D721Med (cell line): ENCODE results near the gene TGFBI.

ENCODE experiments used
- DNase-seq: peaks from one replicate; pipeline ENCODE4 v3.0.0; 2011; ENCODE audit warnings: low spot score; ENCODE audit not compliant: insufficient read length
- FAIRE-seq: peaks from 2 replicates; lab custom pipeline; 2011; peaks lifted over from hg19 to GRCh38; lab: Jason Lieb, UNC
- TF ChIP-seq, protein P1 (sequence below): IDR thresholded peaks from 2 replicates; pipeline ENCODE4 v1.5.1; 2012; ENCODE audit warnings: mild to moderate bottlenecking, control low read depth; ENCODE audit not compliant: insufficient read depth; ENCODE audit errors: missing control alignments

TGFBI gene

DNA sequence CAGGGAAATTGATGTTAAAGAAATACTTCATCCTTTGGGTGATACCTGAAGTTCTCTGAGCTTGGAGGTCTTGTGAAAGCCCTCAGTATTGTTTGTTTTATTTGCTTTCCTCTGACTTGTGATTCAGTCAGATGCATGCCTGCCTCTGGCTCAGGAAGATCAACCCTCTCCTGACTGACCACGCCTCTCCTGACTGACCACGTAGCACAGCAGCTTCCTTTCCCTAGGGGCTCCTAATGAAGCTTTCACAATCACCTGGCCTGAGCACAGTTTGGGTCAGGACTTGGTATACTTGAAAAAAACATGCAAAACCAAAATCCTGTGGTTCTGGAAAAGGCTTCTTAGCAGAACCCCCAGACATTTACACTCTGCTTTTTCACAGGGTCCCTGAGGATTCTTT, 3.8 kb downstream of the TGFBI start:
- DNase-seq (no peak), FAIRE-seq (no peak)
- TF ChIP-seq, protein P1, sequence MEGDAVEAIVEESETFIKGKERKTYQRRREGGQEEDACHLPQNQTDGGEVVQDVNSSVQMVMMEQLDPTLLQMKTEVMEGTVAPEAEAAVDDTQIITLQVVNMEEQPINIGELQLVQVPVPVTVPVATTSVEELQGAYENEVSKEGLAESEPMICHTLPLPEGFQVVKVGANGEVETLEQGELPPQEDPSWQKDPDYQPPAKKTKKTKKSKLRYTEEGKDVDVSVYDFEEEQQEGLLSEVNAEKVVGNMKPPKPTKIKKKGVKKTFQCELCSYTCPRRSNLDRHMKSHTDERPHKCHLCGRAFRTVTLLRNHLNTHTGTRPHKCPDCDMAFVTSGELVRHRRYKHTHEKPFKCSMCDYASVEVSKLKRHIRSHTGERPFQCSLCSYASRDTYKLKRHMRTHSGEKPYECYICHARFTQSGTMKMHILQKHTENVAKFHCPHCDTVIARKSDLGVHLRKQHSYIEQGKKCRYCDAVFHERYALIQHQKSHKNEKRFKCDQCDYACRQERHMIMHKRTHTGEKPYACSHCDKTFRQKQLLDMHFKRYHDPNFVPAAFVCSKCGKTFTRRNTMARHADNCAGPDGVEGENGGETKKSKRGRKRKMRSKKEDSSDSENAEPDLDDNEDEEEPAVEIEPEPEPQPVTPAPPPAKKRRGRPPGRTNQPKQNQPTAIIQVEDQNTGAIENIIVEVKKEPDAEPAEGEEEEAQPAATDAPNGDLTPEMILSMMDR: no peak

DNA sequence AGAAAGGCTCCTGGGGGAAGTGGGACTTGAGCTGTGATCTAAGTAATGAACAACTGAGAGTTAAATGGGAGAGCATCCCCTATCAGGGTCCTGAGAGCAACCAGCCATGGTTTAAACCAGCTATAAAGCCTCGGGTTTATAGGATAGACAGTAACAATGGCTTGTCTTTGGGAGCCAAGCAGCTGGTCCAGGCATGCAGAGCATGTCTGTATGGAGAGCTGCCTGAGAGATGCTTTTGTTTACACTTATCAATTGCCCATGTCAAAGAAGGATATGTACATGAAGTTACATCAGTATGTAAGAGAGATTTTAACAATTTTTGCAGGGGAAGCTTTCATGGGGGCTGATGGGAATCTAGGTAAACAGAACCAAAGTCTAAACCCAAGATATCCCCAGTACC, 4.4 kb downstream of the TGFBI start:
- TF ChIP-seq, protein P1: no peak
- DNase-seq (no peak), FAIRE-seq (no peak)

DNA sequence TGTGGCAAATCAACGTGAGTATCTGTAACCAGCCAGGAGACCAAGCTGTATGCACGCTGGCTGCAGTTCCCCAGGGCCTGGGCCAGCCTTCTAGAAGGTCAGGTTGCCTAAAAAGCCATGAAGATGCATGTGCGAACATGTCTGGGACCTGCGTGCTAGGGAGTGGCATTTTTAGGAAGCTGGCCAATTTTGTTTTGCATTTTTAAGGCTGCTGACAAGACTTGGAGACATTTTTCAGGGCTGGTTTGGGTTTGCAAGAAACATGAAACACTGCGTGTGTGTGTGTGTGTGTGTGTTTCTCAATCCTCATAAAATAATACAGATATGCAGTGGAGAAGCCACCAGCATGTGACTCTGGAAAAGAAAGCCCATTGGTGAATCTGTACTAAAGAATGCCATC, 5.1 kb downstream of the TGFBI start:
- no peak for FAIRE-seq
- no peak for DNase-seq

DNA sequence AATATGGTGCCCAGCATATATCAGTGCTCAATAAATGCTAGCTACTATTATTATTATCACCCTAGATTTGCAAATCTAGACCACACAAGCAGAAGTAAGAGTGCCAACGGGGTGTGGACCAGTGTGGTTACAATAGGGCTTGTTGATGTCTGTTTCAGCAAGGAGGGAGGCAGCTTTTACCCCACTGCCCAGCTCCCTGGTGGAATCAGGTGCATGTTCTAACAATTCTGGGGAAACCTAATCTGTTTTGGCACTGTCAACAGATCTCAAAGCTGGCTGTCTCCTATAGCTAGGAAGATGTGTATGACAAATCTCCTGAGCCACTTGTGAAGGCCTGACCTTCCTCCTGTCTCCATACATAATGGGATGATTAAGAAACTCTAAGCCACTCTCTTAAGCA, 5.7 kb downstream of the TGFBI start:
- TF ChIP-seq, protein P1: no peak
- no peak for FAIRE-seq

More for the DNA sequence above, 5.1 kb downstream of the TGFBI start:
- TF ChIP-seq, protein P1: no peak

DNA sequence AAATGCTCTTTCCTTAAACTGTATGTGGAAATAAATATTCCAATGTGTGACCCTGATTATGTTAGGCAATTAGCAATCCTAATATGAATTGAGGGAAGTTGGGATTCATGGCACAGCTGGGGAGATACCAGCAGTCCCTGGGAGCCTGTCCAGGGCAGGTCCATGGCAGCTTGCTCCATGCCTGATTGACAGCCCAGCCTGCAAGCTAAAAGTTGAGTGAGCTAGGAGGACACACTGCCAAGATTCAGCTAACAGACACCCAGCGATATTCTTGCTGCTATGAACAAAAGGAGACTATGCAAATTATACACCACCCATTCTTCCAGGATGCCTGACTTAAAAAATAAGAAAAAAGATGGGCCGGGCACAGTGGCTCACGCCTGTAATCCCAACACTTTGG, 6.2 kb downstream of the TGFBI start:
- FAIRE-seq (no peak), DNase-seq (no peak)
- TF ChIP-seq, protein P1: no peak

More for the DNA sequence above, 5.7 kb downstream of the TGFBI start:
- no peak for DNase-seq

DNA sequence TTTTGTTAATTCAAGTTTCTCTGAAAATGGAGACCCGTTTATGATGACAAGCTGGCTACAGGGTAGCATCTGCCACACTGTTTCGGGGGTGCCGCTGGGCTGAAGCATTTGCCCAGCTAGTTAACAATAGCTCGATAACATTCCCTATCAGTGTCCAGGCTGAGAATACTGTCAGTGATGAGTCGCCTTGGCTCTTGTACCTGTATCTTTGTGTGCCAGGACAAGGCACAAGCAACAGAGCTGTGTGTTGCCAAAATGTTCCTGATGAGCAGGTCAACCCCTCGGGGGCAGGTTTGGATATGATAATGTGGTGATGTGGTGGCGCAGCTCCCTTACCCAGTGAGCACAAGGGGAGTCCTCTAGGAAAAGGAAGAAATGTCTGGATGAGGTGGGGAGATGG, 7.0 kb downstream of the TGFBI start:
- FAIRE-seq: no peak
- TF ChIP-seq, protein P1: no peak
- DNase-seq: no peak

DNA sequence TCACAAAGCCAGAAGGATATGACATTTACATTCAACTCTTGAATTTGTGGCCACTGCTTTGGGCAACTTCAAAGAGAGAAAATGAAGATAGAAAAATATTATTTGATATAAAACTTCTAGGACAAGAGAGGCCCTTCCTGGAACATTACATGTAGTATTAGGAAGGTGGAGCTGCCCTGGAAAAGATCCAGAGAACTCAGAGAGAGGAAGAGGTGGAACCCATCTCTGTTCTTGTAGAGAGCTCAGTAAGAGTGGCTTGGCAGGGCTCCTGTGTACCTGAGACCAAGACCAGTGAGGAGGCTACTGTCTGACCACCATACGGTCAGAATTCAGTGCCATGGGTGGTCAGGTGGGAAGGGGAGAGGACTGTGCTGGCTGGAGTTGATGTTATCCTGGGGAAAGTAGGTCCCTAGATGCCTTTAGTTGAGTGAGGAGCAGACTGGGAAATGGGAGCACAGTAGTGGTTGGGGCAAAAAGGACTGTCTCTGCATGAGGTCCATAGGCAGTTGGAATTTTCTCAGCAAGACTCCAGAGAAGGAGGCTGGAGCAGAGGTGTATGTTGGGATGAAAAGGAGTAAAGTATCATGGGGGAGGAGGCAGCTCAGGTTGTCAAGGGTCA, 7.6 kb downstream of the TGFBI start:
- FAIRE-seq: no peak
- no peak for DNase-seq
- TF ChIP-seq, protein P1: no peak
